ENCODE data around the gene SPATA20. TPM values are rescaled to one million over a fixed set of nuclear protein-coding genes. Genes with fewer than 3 reads are reported as not detected.

The SPATA20 gene
- total and polyA plus RNA-seq, 2 of the 13 experiments (the other 11 are each of a cell fraction or from before 2014, with no cell fraction given) = 36.1 to 64.8 TPM

- no peak for FAIRE-seq
- Histone ChIP-seq H3K4me1 (ENCODE audit: insufficient read depth, low read length) (0 out of 2 replicates have a peak, but pooled peaks cover 12% of the 10 kb centered on the region), H4K20me1 (ENCODE audit: insufficient read depth, low read length) (no peaks in the 10 kb centered on the region; the same call in 1 of the 2 replicates), H3K79me2 (ENCODE audit: insufficient read depth, low read length) (no peaks in the 10 kb centered on the region), H3K9me3 (ENCODE audit: low read length) (no peaks in the 10 kb centered on the region), H3K4me3 (replicated peaks in 1 of 3; ENCODE audit: insufficient read depth in 1 of 3, low read depth in 2 of 3, low read length in 3 of 3) (no peak overlapping the region), H3K36me3 (replicated peaks in 1 of 2; ENCODE audit: control insufficient read depth in 1 of 2, insufficient read depth in 2 of 2, low read length in 2 of 2) (no peaks in the 10 kb centered on the region; a peak in 1 of 5 replicates), H3K27ac (ENCODE audit: extremely low read length, insufficient read depth, low read length) (no peak overlapping the region), H3K4me2 (ENCODE audit: low read depth, low read length) (no peak overlapping the region), H3K27me3 (ENCODE audit: control insufficient read depth in 1 of 2, insufficient read depth in 2 of 2, low read length in 2 of 2) (peaks cover 43 to 90% of the 10 kb centered on the region in 2 experiments; a peak in 4 of 5 replicates), H3K9ac (ENCODE audit: insufficient read depth, low read depth, low read length) (no peak overlapping the region), H2AFZ (ENCODE audit: low read length) (no peak overlapping the region)
- intact Hi-C loops (cut with micrococcal nuclease; ENCODE audit: unreplicated experiment) (no loop called here), in situ Hi-C loops (cut with HindIII; ENCODE audit: extremely low pct_ligation_motif_present, low pct_unique_long_range_greater_than_20kb) (no loop called here)
- ChIA-PET POLR2A (no interaction called here), CTCF (ENCODE audit: low intra/inter-chr PET ratio, low total read pairs) (interaction anchor here (0.8 to 1.2 kb wide), 2 partner anchors 31 to 50 kb away, joined by 3 to 4 read pairs; partner anchors contain the start of gene SPATA20)
- 23% methylated on average over 24 of the region's 34 CpGs for WGBS (ENCODE audit: low lambda C conversion rate)
- no TSS peak for BruUV-seq (replicated peaks)
- ATAC-seq = peak; percentile 66
- no peak for DNase-seq (ENCODE audit: low spot score)
- TF ChIP-seq BORCS8-MEF2B (CRISPR knock-in tag; IDR thresholded peaks at IDR 0.05) = peak; percentile 38; the same call in 1 of the 2 replicates
- TF ChIP-seq XRCC5 (optimal IDR thresholded peaks at IDR 0.05; ENCODE audit: low read length) = peak; percentile 81
- peak; percentile 93 for TF ChIP-seq EZH2 (conservative IDR thresholded peaks at IDR 0.05; ENCODE audit: low read depth, low read length)
- TF ChIP-seq PATZ1 (CRISPR knock-in tag; IDR thresholded peaks at IDR 0.05) = no peak
- TF ChIP-seq ZFX (CRISPR knock-in tag; IDR thresholded peaks at IDR 0.05; ENCODE audit: low read depth) = 0 out of 2 replicates have a peak, but pooled peaks have one; percentile 19
- TF ChIP-seq DR1 (CRISPR knock-in tag; IDR thresholded peaks at IDR 0.05) = 0 out of 2 replicates have a peak, but pooled peaks have one; percentile 39
- TF ChIP-seq PAXIP1 (CRISPR knock-in tag; conservative IDR thresholded peaks at IDR 0.05) = no peak
- TF ChIP-seq SMC3 (IDR thresholded peaks at IDR 0.05; ENCODE audit: low read length) = peak; percentile 25; the same call in 1 of the 2 replicates
- no peak for TF ChIP-seq HBP1 (CRISPR knock-in tag; IDR thresholded peaks at IDR 0.05; ENCODE audit: low read depth)
- peak; percentile 48; the same call in 1 of the 2 replicates for TF ChIP-seq MXD3 (CRISPR knock-in tag; IDR thresholded peaks at IDR 0.05)
- TF ChIP-seq SPEN (CRISPR knock-in tag; IDR thresholded peaks at IDR 0.05; ENCODE audit: low read depth) = no peak
- TF ChIP-seq RAD21 (CRISPR knock-in tag; IDR thresholded peaks at IDR 0.05) = peak; percentile 24; the same call in 1 of the 2 replicates
Observed at GRCh38 chr17:50596191-50597037, 49.4 kb downstream of the SPATA20 start.

All from HepG2 (cell line).